Measurements from ENCODE around the gene BNIPL.

DNA sequence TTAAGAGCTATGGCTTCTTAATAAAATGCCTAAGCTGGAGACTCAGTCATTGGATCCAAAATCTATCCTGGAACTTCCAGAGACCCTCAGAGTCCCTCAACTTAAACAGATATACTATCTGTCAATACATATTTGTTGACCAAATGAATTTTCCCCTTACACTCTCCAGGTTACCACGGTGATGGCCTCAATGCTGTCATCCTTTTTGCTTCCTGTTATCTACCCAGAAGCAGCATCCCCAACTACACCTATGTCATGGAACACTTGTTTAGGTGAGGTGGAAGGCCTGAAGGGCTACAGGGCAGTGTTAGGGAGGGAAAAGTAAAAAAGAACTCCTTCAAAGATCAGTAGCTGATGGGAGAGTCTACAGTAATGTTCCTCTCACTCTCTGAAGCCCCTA, 6.8 kb downstream of the BNIPL start:
- no peak for TF ChIP-seq POLR2AphosphoS5 (IDR thresholded peaks at IDR 0.05; ENCODE audit: low read depth, low read length)
- no peak for TF ChIP-seq TAF1 (IDR thresholded peaks at IDR 0.05; ENCODE audit: low read depth, low read length)
- no peak for TF ChIP-seq POLR2A (IDR thresholded peaks at IDR 0.05; ENCODE audit: low read depth, low read length)

Measured in GM12891 (cell line).